ENCODE measurements around the gene ERG.

DNA sequence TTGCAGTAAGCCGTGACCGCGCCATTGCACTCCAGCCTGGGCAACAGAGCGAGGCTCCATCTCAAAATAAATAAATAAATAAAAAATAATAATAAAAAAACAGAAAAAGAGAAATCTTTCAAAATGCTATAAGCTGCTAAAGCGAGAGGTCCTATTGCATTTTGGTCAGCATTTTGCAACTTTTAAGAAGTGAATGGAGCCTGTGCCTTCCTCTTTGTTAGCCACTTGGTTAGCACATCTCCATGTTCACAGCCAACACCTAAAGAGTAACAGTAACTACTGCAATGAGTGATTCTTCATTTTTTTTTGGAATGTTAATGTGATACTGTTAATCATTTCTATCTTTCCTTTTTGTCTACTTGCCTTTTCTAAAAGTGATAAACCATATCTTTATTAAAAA is 80.6 kb downstream of the ERG start:
- TF ChIP-seq, protein P1, sequence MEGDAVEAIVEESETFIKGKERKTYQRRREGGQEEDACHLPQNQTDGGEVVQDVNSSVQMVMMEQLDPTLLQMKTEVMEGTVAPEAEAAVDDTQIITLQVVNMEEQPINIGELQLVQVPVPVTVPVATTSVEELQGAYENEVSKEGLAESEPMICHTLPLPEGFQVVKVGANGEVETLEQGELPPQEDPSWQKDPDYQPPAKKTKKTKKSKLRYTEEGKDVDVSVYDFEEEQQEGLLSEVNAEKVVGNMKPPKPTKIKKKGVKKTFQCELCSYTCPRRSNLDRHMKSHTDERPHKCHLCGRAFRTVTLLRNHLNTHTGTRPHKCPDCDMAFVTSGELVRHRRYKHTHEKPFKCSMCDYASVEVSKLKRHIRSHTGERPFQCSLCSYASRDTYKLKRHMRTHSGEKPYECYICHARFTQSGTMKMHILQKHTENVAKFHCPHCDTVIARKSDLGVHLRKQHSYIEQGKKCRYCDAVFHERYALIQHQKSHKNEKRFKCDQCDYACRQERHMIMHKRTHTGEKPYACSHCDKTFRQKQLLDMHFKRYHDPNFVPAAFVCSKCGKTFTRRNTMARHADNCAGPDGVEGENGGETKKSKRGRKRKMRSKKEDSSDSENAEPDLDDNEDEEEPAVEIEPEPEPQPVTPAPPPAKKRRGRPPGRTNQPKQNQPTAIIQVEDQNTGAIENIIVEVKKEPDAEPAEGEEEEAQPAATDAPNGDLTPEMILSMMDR (IDR thresholded peaks at IDR 0.05 in 4 of 5, conservative IDR thresholded peaks at IDR 0.05 in 1 of 5): no peak
- TF ChIP-seq POLR2A (IDR thresholded peaks at IDR 0.05): no peak
